AG10803 (cell line): ENCODE data around the gene CPTP.

Experiments used
- DNase-seq: peaks from one replicate; pipeline ENCODE4 v3.0.0; 2010; ENCODE audit warnings: low read depth
- H3K4me3 ChIP-seq: 2 replicates; pipeline ENCODE4 v1.5.1; 2011; ENCODE audit warnings: mild to moderate bottlenecking, low read length, control low read depth
- CTCF ChIP-seq: conservative IDR thresholded peaks from 2 replicates; pipeline ENCODE4 v1.5.1; 2011; ENCODE audit warnings: mild to moderate bottlenecking, low read length, control low read depth, inconsistent platforms

The CPTP gene

GRCh38 chr1:1292851-1293250, 31.8 kb upstream of the CPTP start:
- DNase-seq = no peak
- TF ChIP-seq CTCF = no peak
- H3K4me3 ChIP-seq = no peak overlapping the region

GRCh38 chr1:1293263-1294249, 31.0 kb upstream of the CPTP start:
- no peak for DNase-seq
- H3K4me3 ChIP-seq = no peak overlapping the region
- TF ChIP-seq CTCF = no peak

GRCh38 chr1:1294250-1294890, 30.2 kb upstream of the CPTP start:
- no peak overlapping the region for H3K4me3 ChIP-seq
- TF ChIP-seq CTCF = no peak

GRCh38 chr1:1295154-1295923, 29.3 kb upstream of the CPTP start:
- no peak for DNase-seq
- no peak for TF ChIP-seq CTCF
- H3K4me3 ChIP-seq = no peak overlapping the region

More at GRCh38 chr1:1294250-1294890, 30.2 kb upstream of the CPTP start:
- no peak for DNase-seq

GRCh38 chr1:1296070-1297061, 28.2 kb upstream of the CPTP start:
- no peak for TF ChIP-seq CTCF
- no peak for DNase-seq
- no peak overlapping the region for H3K4me3 ChIP-seq

GRCh38 chr1:1297802-1298424, 26.7 kb upstream of the CPTP start:
- DNase-seq = no peak
- no peak for TF ChIP-seq CTCF

More at GRCh38 chr1:1297802-1298424, 26.7 kb upstream of the CPTP start:
- H3K4me3 ChIP-seq = no peak overlapping the region
